Liver (tissue), 3 donors: ENCODE data around the gene ALDH2.

Source experiments
- HNF4G ChIP-seq: IDR thresholded peaks from 2 replicates; pipeline ENCODE4 v1.6.1; 2016; ENCODE audit warnings: antibody characterized with exemption
- TAF1 ChIP-seq: conservative IDR thresholded peaks from 2 replicates; pipeline ENCODE4 v1.6.1; 2016; ENCODE audit warnings: antibody characterized with exemption, mild to moderate bottlenecking
- TF ChIP-seq, protein P1 (sequence below): fragments of 150-350 bp; IDR thresholded peaks from 2 replicates; pipeline ENCODE4 v1.5.1; 2017; ENCODE audit warnings: improper control_type of control experiment, low read depth, low read length; ENCODE audit not compliant: missing input control
- TF ChIP-seq, protein P2 (sequence below): IDR thresholded peaks from 2 replicates; pipeline ENCODE4 v1.6.1; 2016; ENCODE audit warnings: antibody characterized with exemption
- donor health status: healthy.
- donor health status: healthy.

- TF ChIP-seq, protein P1, sequence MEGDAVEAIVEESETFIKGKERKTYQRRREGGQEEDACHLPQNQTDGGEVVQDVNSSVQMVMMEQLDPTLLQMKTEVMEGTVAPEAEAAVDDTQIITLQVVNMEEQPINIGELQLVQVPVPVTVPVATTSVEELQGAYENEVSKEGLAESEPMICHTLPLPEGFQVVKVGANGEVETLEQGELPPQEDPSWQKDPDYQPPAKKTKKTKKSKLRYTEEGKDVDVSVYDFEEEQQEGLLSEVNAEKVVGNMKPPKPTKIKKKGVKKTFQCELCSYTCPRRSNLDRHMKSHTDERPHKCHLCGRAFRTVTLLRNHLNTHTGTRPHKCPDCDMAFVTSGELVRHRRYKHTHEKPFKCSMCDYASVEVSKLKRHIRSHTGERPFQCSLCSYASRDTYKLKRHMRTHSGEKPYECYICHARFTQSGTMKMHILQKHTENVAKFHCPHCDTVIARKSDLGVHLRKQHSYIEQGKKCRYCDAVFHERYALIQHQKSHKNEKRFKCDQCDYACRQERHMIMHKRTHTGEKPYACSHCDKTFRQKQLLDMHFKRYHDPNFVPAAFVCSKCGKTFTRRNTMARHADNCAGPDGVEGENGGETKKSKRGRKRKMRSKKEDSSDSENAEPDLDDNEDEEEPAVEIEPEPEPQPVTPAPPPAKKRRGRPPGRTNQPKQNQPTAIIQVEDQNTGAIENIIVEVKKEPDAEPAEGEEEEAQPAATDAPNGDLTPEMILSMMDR = no peak
- TF ChIP-seq TAF1 (no peak), HNF4G (no peak)
- TF ChIP-seq, protein P2, sequence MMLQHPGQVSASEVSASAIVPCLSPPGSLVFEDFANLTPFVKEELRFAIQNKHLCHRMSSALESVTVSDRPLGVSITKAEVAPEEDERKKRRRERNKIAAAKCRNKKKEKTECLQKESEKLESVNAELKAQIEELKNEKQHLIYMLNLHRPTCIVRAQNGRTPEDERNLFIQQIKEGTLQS = no peak
Observed at GRCh38 chr12:111806304-111806703, 39.6 kb downstream of the ALDH2 start.
